Psoas muscle (tissue), 8 donors: ENCODE data around the gene AMY1C. TPM values are rescaled to one million over a fixed set of nuclear protein-coding genes. Genes with fewer than 3 reads are reported as not detected.

Experiments used
- ATAC-seq, 4 donors: fragments of 200-7000 bp; cut with Tn5 transposase; one replicate each; pipeline ENCODE4 v1.9.1; 2020; ENCODE audit warnings: moderate library complexity in 3 of 4, mild to moderate bottlenecking in 2 of 4
- DNase-seq, 2 donors: peaks; one replicate each; pipeline ENCODE4 v3.0.0-alpha.2; 2020
- H3K27ac ChIP-seq: fragments of 200-600 bp; one replicate; pipeline ENCODE4 v1.8.0; 2022
- H3K27me3 ChIP-seq, 3 donors: fragments of 200-600 bp in 1 of 3; one replicate each; pipeline versions ENCODE4 v1.6.1 to v1.8.0; 2013 to 2022; ENCODE audit warnings: low read length in 2 of 3, mild to moderate bottlenecking in 2 of 3, moderate library complexity in 1 of 3; ENCODE audit not compliant: insufficient read depth in 3 of 3
- H3K36me3 ChIP-seq, 2 donors: fragments of 200-600 bp in 1 of 2; one replicate each; pipeline versions ENCODE4 v1.6.1 to v1.8.0; 2013 to 2022; ENCODE audit warnings: low read depth in 1 of 2, mild to moderate bottlenecking in 1 of 2, moderate library complexity in 1 of 2; ENCODE audit not compliant: insufficient read depth in 1 of 2
- H3K4me1 ChIP-seq: fragments of 200-600 bp; one replicate; pipeline ENCODE4 v1.8.0; 2022
- H3K4me3 ChIP-seq: fragments of 200-600 bp; one replicate; pipeline ENCODE4 v1.8.0; 2022; ENCODE audit warnings: mild to moderate bottlenecking
- H3K9me3 ChIP-seq: fragments of 200-600 bp; one replicate; pipeline ENCODE4 v1.8.0; 2022
- CTCF ChIP-seq: fragments of 200-600 bp; IDR thresholded peaks from one replicate; pipeline ENCODE4 v1.8.0; 2022; ENCODE audit warnings: antibody characterized with exemption
- WGBS, 3 donors: extraction: QIAGEN DNeasy Blood & Tissue Kit; methylation state at CpG; one replicate each; pipeline versions ENCODE4 v1.1.6 to v1.1.7; 2013; 5-methylcytosine and 5-hydroxymethylcytosine counted together
- intact Hi-C, 2 donors: fragments of 100-400 bp; cut with DNase I; formaldehyde crosslinking; loops; one replicate each; pipeline versions ENCODE4 v1.11.0 to v1.14.2; 2022
- polyA plus RNA-seq, 3 donors: library from polyadenylated mRNA; stranded (reverse); fragments of 200-250 nt; gene quantifications; one replicate each; pipeline ENCODE4 v1.2.3, GENCODE V29; 2013
- total RNA-seq, 4 donors: library from RNA; stranded (reverse); fragmentation: NEBNext Ultra II Directional in 2 of 4; extraction: Animal tissue kit (Norgen Biotek cat#: 25700) in 2 of 4; gene quantifications; one replicate each; pipeline versions ENCODE4 v1.2.1 to v1.2.4, GENCODE V29; 2021 to 2023
- donor health status: healthy with polysubstance abuse.
- donor health status: DM: no; HTN: no; CAD: no; lungs with moderate emphysema.
- donor health status: Bipolar disorder and iron deficiency.
- donor health status: healthy.
- donor health status: DM: yes; HTN: yes; CAD: no.
- donor health status: DM: no; HTN: no; CAD: no.
- donor health status: DM: no; HTN: no; CAD: no.
- donor health status: DM: yes; HTN: yes; CAD: no.

Gene AMY1C
- total and polyA plus RNA-seq, 7 donors: 0.40 TPM; not detected in 6

GRCh38 chr1:103761896-103762295, 12.2 kb downstream of the AMY1C start:
- H3K27ac ChIP-seq: no peak overlapping the region
- H3K4me1 ChIP-seq: no peaks in the 10 kb centered on the region
- DNase-seq (no peak), ATAC-seq (no peak)
- no peaks in the 10 kb centered on the region for H3K27me3 ChIP-seq
- intact Hi-C loops: no loop called here
- no peaks in the 10 kb centered on the region for H3K9me3 ChIP-seq
- no peaks in the 10 kb centered on the region for H3K36me3 ChIP-seq
- TF ChIP-seq CTCF: no peak
- H3K4me3 ChIP-seq: no peak overlapping the region

GRCh38 chr1:103779932-103780331, 30.2 kb downstream of the AMY1C start:
- Histone ChIP-seq H3K4me1 (no peaks in the 10 kb centered on the region), H3K27me3 (no peaks in the 10 kb centered on the region), H3K36me3 (no peaks in the 10 kb centered on the region), H3K9me3 (no peaks in the 10 kb centered on the region), H3K27ac (no peak overlapping the region), H3K4me3 (no peak overlapping the region)
- intact Hi-C loops: no loop called here
- TF ChIP-seq CTCF: no peak
- no peak for DNase-seq
- ATAC-seq: no peak

- intact Hi-C loops: no loop called here
- H3K9me3 ChIP-seq: no peaks in the 10 kb centered on the region
- TF ChIP-seq CTCF: no peak
- no peak overlapping the region for H3K4me3 ChIP-seq
- no peak overlapping the region for H3K27ac ChIP-seq
- H3K36me3 ChIP-seq: no peaks in the 10 kb centered on the region
- no peaks in the 10 kb centered on the region for H3K4me1 ChIP-seq
- no peaks in the 10 kb centered on the region for H3K27me3 ChIP-seq
- ATAC-seq: no peak
- DNase-seq: no peak
- WGBS, 3 donors: 56 to 64% (median 57%) methylated on average over 4 of the region's 4 CpGs
Measured at GRCh38 chr1:103783944-103784377, 34.3 kb downstream of the AMY1C start.

- H3K27ac ChIP-seq: no peak overlapping the region
- intact Hi-C loops: no loop called here
- H3K9me3 ChIP-seq: no peaks in the 10 kb centered on the region
- no peak overlapping the region for H3K4me3 ChIP-seq
- TF ChIP-seq CTCF: peak; percentile 29
- H3K4me1 ChIP-seq: no peaks in the 10 kb centered on the region
- no peaks in the 10 kb centered on the region for H3K36me3 ChIP-seq
- H3K27me3 ChIP-seq: no peaks in the 10 kb centered on the region
- 20 to 26% (median 23%) methylated on average over 1 of the region's 1 CpG for WGBS, 3 donors
- DNase-seq (no peak), ATAC-seq (no peak)
Measured at GRCh38 chr1:103788377-103788776, 38.7 kb downstream of the AMY1C start.

- WGBS, 3 donors: 46 to 83% (median 59%) methylated on average over 2 of the region's 2 CpGs
- H3K36me3 ChIP-seq: no peaks in the 10 kb centered on the region
- TF ChIP-seq CTCF: no peak
- H3K4me1 ChIP-seq: no peaks in the 10 kb centered on the region
- no peak overlapping the region for H3K27ac ChIP-seq
- no peak for ATAC-seq
- H3K9me3 ChIP-seq: no peaks in the 10 kb centered on the region
- H3K27me3 ChIP-seq: no peaks in the 10 kb centered on the region
- no peak overlapping the region for H3K4me3 ChIP-seq
- DNase-seq: no peak
- intact Hi-C loops: no loop called here
Measured at GRCh38 chr1:103790172-103790571, 40.5 kb downstream of the AMY1C start.

Other genes starting within 250 kb of the AMY1C start
- gene RNPC3, start 224.2 kb upstream of the AMY1C start, total RNA-seq: 10 to 100 TPM; 12.4 to 27.5 (median 18.8) TPM
- gene RNPC3, start 224.2 kb upstream of the AMY1C start, polyA plus RNA-seq: 10 to 100 TPM in 2 of 3 donors, 1 to 10 TPM in 1; 8.3 to 22.5 (median 13.4) TPM
- gene AMY2B, start 178.3 kb upstream of the AMY1C start, total RNA-seq: 10 to 100 TPM; 12.5 to 28.0 (median 22.2) TPM
- gene AMY2B, start 178.3 kb upstream of the AMY1C start, polyA plus RNA-seq: 10 to 100 TPM in 2 of 3 donors, 1 to 10 TPM in 1; 5.5 to 11.1 (median 10.9) TPM
- gene AMY2A, start 132.5 kb upstream of the AMY1C start, total RNA-seq: 1 to 10 TPM in 1 of 4 donors, under 1 TPM in 1, not detected in 2; 0.38 to 1.4 TPM
- under 1 TPM in 2 of 3 donors, not detected in 1; 0.01 to 0.09 TPM for gene AMY2A, start 132.5 kb upstream of the AMY1C start, polyA plus RNA-seq
- not detected for gene AMY1A, start 94.1 kb upstream of the AMY1C start, total RNA-seq
- not detected for gene AMY1A, start 94.1 kb upstream of the AMY1C start, polyA plus RNA-seq
- gene AMY1B, start 53.7 kb upstream of the AMY1C start, total RNA-seq: not detected
- not detected for gene AMY1B, start 53.7 kb upstream of the AMY1C start, polyA plus RNA-seq